Activated CD8-positive, alpha-beta T cell treated with anti-CD3 and anti-CD28 coated beads for 36 hours (primary cell): ENCODE measurements around the gene IFI27. TPM values are rescaled to one million over a fixed set of nuclear protein-coding genes. Genes with fewer than 3 reads are reported as not detected.

Experiments used
- ATAC-seq: fragments of 200-7000 bp; cut with Tn5 transposase; one replicate; pipeline ENCODE4 v1.10.0; 2021; ENCODE audit warnings: mild to moderate bottlenecking, moderate library complexity
- CTCF ChIA-PET: fragments of 350-600 bp; sonication (Branson Sonifier 250); formaldehyde crosslinking; loops from one replicate; lab custom pipeline; 2021; ENCODE audit warnings: antibody characterized with exemption; lab: Charles Lee
- POLR2A ChIA-PET: fragments of 350-600 bp; sonication (Branson Sonifier 250); formaldehyde crosslinking; loops from one replicate; lab custom pipeline; 2021; ENCODE audit warnings: antibody characterized with exemption; lab: Charles Lee
- DNase-seq: peaks from one replicate; pipeline ENCODE4 v3.0.0-alpha.2; 2020
- H3K27ac Mint-ChIP-seq: one replicate; pipeline ENCODE4 v1.8.0; 2021; ENCODE audit warnings: mild to moderate bottlenecking, mixed read lengths
- H3K27me3 Mint-ChIP-seq: one replicate; pipeline ENCODE4 v1.8.0; 2021; ENCODE audit warnings: mixed read lengths
- H3K36me3 Mint-ChIP-seq: one replicate; pipeline ENCODE4 v1.8.0; 2021; ENCODE audit warnings: low read depth, mixed read lengths
- H3K4me1 Mint-ChIP-seq: one replicate; pipeline ENCODE4 v1.8.0; 2021; ENCODE audit warnings: low read depth, mixed read lengths
- H3K4me3 Mint-ChIP-seq: one replicate; pipeline ENCODE4 v1.8.0; 2021; ENCODE audit warnings: mild to moderate bottlenecking, moderate library complexity, mixed read lengths
- H3K9me3 Mint-ChIP-seq: one replicate; pipeline ENCODE4 v1.8.0; 2021; ENCODE audit warnings: mixed read lengths
- intact Hi-C: fragments of 100-400 bp; cut with micrococcal nuclease; formaldehyde crosslinking; loops from one replicate; pipeline ENCODE4 v1.10.0; 2022
- total RNA-seq, 2 experiments: library from RNA; stranded (reverse); gene quantifications; one replicate each; pipeline ENCODE4 v1.2.3, GENCODE V29; 2021
- TF ChIP-seq, protein P1 (sequence below): fragments of 200-600 bp; IDR thresholded peaks from one replicate; pipeline ENCODE4 v1.8.0; 2022; ENCODE audit warnings: antibody characterized with exemption, mild to moderate bottlenecking

The IFI27 gene
- total RNA-seq, 2 experiments from 2014 or later, result 0.86 to 4.1 TPM

DNA sequence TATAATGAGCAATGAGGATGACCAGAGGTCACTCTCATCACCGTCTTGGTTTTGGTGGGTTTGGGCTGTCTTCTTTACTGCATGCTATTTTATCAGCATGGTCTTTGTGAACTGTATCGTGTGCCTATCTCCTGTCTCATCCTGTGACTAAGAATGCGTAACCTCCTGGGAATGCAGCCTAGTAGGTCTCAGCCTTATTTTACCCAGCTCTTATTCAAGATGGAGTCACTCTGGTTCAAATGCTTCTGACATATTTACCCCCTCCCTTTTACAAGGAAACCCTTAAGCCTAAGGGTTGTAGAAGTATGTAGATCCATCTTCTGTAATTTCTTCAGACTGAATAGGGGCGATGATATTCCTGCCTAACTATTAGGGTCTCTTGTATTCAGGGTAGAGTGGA, 21.1 kb upstream of the IFI27 start:
- Mint-ChIP-seq H3K36me3 (no peaks in the 10 kb centered on the region), H3K4me1 (no peaks in the 10 kb centered on the region), H3K9me3 (peaks cover 1% of the 10 kb centered on the region), H3K27ac (no peak overlapping the region), H3K27me3 (no peaks in the 10 kb centered on the region), H3K4me3 (no peak overlapping the region)
- ATAC-seq (no peak), DNase-seq (no peak)
- CTCF ChIA-PET, result interaction anchor here (1.9 kb wide), 1 partner anchor 53 kb away, joined by 8 read pairs; no protein-coding TSS in a partner anchor
- POLR2A ChIA-PET, result no interaction called here
- intact Hi-C loops, result no loop called here
- TF ChIP-seq, protein P1, sequence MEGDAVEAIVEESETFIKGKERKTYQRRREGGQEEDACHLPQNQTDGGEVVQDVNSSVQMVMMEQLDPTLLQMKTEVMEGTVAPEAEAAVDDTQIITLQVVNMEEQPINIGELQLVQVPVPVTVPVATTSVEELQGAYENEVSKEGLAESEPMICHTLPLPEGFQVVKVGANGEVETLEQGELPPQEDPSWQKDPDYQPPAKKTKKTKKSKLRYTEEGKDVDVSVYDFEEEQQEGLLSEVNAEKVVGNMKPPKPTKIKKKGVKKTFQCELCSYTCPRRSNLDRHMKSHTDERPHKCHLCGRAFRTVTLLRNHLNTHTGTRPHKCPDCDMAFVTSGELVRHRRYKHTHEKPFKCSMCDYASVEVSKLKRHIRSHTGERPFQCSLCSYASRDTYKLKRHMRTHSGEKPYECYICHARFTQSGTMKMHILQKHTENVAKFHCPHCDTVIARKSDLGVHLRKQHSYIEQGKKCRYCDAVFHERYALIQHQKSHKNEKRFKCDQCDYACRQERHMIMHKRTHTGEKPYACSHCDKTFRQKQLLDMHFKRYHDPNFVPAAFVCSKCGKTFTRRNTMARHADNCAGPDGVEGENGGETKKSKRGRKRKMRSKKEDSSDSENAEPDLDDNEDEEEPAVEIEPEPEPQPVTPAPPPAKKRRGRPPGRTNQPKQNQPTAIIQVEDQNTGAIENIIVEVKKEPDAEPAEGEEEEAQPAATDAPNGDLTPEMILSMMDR, result no peak

DNA sequence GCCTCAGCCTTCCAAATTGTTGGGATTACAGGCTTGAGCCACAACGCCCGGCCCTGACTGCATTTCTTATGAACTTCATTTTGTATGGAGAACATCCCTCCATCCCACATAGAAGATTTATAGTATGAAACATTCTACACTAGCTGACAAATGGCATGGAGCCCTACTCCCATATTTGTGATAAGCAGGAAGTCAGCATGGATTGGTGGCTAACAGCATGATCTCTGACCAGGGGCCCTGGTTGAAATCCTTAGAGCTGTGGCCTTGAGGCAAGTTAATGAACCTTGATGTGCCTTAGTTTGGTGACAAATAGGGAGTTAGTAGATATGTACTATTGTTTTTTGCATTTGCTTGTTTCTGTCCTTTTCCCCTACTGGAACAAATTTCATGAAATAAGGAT, 17.1 kb upstream of the IFI27 start:
- CTCF ChIA-PET, result interaction anchor here (3.6 kb wide), 1 partner anchor 43 kb away, joined by 9 read pairs; no protein-coding TSS in a partner anchor
- intact Hi-C loops, result no loop called here

DNA sequence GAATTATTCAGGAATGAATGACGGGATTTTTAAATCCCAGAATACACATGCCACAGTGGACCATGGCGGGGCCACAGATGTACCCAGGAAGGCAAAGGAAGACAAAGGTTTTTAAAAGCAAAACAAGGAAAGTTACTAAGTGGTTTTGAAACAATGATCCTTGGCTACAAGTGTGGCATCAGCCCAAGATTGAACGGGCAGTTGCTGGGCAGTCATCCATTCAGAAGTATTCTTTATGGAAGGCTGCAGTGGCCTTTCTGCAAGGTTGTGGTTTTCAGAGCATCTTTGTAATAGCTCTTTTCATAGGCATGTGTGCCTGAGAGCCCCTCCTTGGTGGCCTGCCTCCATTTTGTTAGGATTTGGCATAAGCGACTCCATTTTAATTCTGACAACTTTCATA, 13.4 kb upstream of the IFI27 start:
- H3K27ac Mint-ChIP-seq, result no peak overlapping the region
- no peaks in the 10 kb centered on the region for H3K4me1 Mint-ChIP-seq
- H3K36me3 Mint-ChIP-seq, result no peaks in the 10 kb centered on the region
- no peak for DNase-seq
- H3K27me3 Mint-ChIP-seq, result no peaks in the 10 kb centered on the region
- CTCF ChIA-PET, result no interaction called here
- intact Hi-C loops, result no loop called here
- no peak overlapping the region for H3K4me3 Mint-ChIP-seq
- POLR2A ChIA-PET, result no interaction called here
- no peak for ATAC-seq
- TF ChIP-seq, protein P1, result no peak
- no peaks in the 10 kb centered on the region for H3K9me3 Mint-ChIP-seq

More for the DNA sequence above, 17.1 kb upstream of the IFI27 start:
- Mint-ChIP-seq H3K27ac (no peak overlapping the region), H3K4me3 (no peak overlapping the region), H3K4me1 (no peaks in the 10 kb centered on the region), H3K36me3 (no peaks in the 10 kb centered on the region), H3K9me3 (no peaks in the 10 kb centered on the region), H3K27me3 (no peaks in the 10 kb centered on the region)
- DNase-seq, result no peak
- POLR2A ChIA-PET, result interaction anchor here (0.6 kb wide), 1 partner anchor 69 kb away, joined by 3 read pairs; no protein-coding TSS in a partner anchor
- ATAC-seq, result no peak
- TF ChIP-seq, protein P1, result no peak

DNA sequence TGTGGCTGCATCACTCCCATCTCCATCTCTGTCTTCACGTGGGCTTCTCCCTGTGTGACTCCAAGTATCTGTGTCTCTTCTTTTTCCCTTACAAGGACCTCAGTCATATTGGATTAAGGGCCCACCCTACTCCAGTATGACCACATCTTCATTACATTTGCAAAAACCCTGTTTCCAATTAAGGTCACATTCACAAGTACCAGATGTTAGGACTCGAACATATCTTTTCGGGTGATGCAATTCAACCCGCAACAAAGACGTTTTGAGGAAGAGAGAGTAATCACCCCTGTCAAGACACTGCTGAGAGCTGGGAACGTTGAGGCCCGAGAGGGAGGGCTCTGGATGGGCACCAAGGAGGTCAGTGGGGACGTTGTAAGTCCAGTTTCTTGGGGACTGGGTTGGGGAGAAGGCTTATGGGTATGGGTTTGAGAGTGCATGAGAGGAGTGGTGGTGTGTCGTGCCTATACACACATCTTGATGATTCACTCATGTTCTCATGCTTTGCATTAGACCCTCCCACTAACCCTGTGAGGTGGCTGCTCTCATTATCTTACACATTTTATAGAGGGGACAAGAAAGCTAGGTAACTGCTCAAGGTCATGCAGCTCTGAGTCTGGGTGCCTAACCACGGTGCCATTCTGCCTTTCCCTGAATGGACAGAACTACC, 12.1 kb upstream of the IFI27 start:
- Mint-ChIP-seq H3K27ac (no peak overlapping the region), H3K27me3 (no peaks in the 10 kb centered on the region), H3K36me3 (no peaks in the 10 kb centered on the region), H3K4me3 (no peak overlapping the region), H3K9me3 (no peaks in the 10 kb centered on the region), H3K4me1 (no peaks in the 10 kb centered on the region)
- ChIA-PET POLR2A (no interaction called here), CTCF (interaction anchor here (0.6 kb wide), 1 partner anchor 1869 kb away, joined by 3 read pairs; no protein-coding TSS in a partner anchor)
- TF ChIP-seq, protein P1, result no peak
- no peak for ATAC-seq
- intact Hi-C loops, result no loop called here
- DNase-seq, result no peak

DNA sequence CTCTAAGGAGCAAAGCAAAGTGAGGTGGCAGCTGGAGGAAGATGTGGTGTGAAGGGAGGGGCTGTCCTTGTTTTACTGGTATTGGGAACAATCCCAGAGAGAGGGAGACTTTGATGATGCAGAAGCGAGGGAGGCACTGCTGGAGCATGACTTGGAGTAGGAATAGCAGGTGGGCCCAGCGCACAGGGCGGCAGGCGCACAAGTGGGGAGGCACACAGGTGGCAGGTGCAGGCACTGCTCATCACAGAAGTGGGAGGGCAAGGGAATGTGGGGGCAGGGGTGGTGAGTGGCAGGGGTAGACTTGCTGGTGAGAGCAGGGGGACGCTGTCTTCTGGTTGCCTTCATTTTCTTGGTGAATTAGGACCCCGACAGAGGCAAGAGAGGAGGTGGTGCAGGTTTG, 11.5 kb upstream of the IFI27 start:
- Mint-ChIP-seq H3K4me3 (no peak overlapping the region), H3K4me1 (no peaks in the 10 kb centered on the region), H3K27me3 (no peaks in the 10 kb centered on the region), H3K9me3 (no peaks in the 10 kb centered on the region), H3K36me3 (no peaks in the 10 kb centered on the region), H3K27ac (no peak overlapping the region)
- ATAC-seq, result no peak
- POLR2A ChIA-PET, result no interaction called here
- CTCF ChIA-PET, result interaction anchor here (0.6 kb wide), 1 partner anchor 1868 kb away, joined by 3 read pairs; no protein-coding TSS in a partner anchor
- TF ChIP-seq, protein P1, result no peak
- no peak for DNase-seq
- intact Hi-C loops, result no loop called here
